ENCODE results near the gene TMEM163. TPM values are rescaled to one million over a fixed set of nuclear protein-coding genes. Genes with fewer than 3 reads are reported as not detected.

TMEM163 gene
- total and polyA plus RNA-seq, 3 donors from 2014 or later: 24.0 to 44.3 (median 37.3) TPM

GRCh38 chr2:134700730-134701129 lies 18.1 kb downstream of the TMEM163 start:
- H3K27me3 ChIP-seq: no peaks in the 10 kb centered on the region
- no peaks in the 10 kb centered on the region for H3K36me3 ChIP-seq (ENCODE audit: low read depth, missing control alignments)
- H3K4me3 ChIP-seq: no peak overlapping the region
- 94 to 96% methylated on average over 5 of the region's 5 CpGs for WGBS, 2 donors
- no peak overlapping the region for H3K27ac ChIP-seq
- H3K9me3 ChIP-seq: no peaks in the 10 kb centered on the region
- DNase-seq: no peak
- intact Hi-C loops (cut with DNase I; ENCODE audit: low total_unique reads): no loop called here
- TF ChIP-seq CTCF (IDR thresholded peaks at IDR 0.05) (no peak), POLR2A (IDR thresholded peaks at IDR 0.05) (no peak)
- H3K4me1 ChIP-seq: no peaks in the 10 kb centered on the region

- no peak overlapping the region for H3K27ac ChIP-seq
- no peaks in the 10 kb centered on the region for H3K4me1 ChIP-seq
- H3K9me3 ChIP-seq: no peaks in the 10 kb centered on the region
- no peaks in the 10 kb centered on the region for H3K27me3 ChIP-seq
- H3K4me3 ChIP-seq: no peak overlapping the region
- DNase-seq: no peak
- no peak for TF ChIP-seq POLR2A (IDR thresholded peaks at IDR 0.05)
- TF ChIP-seq CTCF (IDR thresholded peaks at IDR 0.05): no peak
- intact Hi-C loops (cut with DNase I; ENCODE audit: low total_unique reads): no loop called here
- no peaks in the 10 kb centered on the region for H3K36me3 ChIP-seq (ENCODE audit: low read depth, missing control alignments)
These were observed 24.4 kb downstream of the TMEM163 start for GRCh38 chr2:134694411-134694810.

- 94 to 95% methylated on average over 6 of the region's 6 CpGs for WGBS, 2 donors
- DNase-seq: no peak
These were observed 25.2 kb downstream of the TMEM163 start for GRCh38 chr2:134693359-134694330.

GRCh38 chr2:134692499-134692898 lies 26.3 kb downstream of the TMEM163 start:
- Histone ChIP-seq H3K27ac (no peak overlapping the region), H3K9me3 (no peaks in the 10 kb centered on the region), H3K4me1 (no peaks in the 10 kb centered on the region), H3K36me3 (ENCODE audit: low read depth, missing control alignments) (no peaks in the 10 kb centered on the region), H3K27me3 (no peaks in the 10 kb centered on the region), H3K4me3 (no peak overlapping the region)
- no peak for TF ChIP-seq POLR2A (IDR thresholded peaks at IDR 0.05)
- TF ChIP-seq CTCF (IDR thresholded peaks at IDR 0.05): no peak
- no peak for DNase-seq
- WGBS, 2 donors: 71 to 76% methylated on average over 5 of the region's 5 CpGs
- intact Hi-C loops (cut with DNase I; ENCODE audit: low total_unique reads): no loop called here

More at GRCh38 chr2:134693359-134694330, 25.2 kb downstream of the TMEM163 start:
- TF ChIP-seq CTCF (IDR thresholded peaks at IDR 0.05) (no peak), POLR2A (IDR thresholded peaks at IDR 0.05) (no peak)
- Histone ChIP-seq H3K4me1 (no peaks in the 10 kb centered on the region), H3K36me3 (ENCODE audit: low read depth, missing control alignments) (no peaks in the 10 kb centered on the region), H3K27me3 (no peaks in the 10 kb centered on the region), H3K9me3 (no peaks in the 10 kb centered on the region), H3K27ac (no peak overlapping the region), H3K4me3 (no peak overlapping the region)
- intact Hi-C loops (cut with DNase I; ENCODE audit: low total_unique reads): no loop called here
